Measurements from ENCODE around the gene ZDHHC16. TPM values are rescaled to one million over a fixed set of nuclear protein-coding genes. Genes with fewer than 3 reads are reported as not detected.

Gene ZDHHC16
- total and polyA plus RNA-seq, 10 of the 15 experiments (the other 5 are each of a cell fraction or from before 2014, with no cell fraction given) = 16.8 to 63.1 (median 29.8) TPM

DNA sequence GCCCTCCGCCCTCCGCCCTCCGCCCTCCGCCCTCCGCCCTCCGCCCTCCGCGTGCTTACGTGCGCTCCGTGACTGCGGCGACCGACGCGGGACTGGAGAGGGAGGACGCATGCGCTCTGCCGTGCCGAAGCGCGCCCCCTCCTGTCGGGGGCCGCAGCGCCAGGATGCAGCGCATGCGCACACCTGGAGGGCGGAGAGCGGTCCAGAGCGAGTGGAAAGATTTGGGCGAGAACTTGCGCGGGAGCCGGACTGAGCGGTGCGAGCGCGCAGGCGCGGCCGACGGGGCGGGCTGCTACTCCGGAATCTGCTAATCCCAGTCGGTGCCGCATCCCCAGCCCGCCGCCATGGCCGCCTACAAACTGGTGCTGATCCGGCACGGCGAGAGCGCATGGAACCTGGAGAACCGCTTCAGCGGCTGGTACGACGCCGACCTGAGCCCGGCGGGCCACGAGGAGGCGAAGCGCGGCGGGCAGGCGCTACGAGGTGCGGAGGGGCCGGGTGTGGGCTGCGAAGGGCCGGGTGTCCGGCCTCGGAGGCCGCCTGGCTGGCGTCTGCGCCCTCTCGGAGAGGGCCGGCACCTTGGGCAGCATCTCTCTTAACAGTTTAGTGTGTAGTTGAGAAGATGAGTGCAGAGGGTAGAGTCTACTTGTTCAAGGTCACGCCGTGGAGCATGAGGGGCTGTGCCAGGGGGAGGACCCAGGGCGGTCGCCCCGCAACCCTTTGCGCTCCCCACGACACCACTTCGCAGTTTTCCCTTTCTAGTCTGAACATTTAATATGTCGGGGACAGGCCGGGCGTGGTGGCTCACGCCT is 19.8 kb upstream of the ZDHHC16 start, which contains the start of gene PGAM1 (continued):
- TF ChIP-seq GATAD2B (conservative IDR thresholded peaks at IDR 0.05; ENCODE audit: low read depth) (peak; percentile 62; the same call in 1 of the 2 replicates), NR2F1 (conservative IDR thresholded peaks at IDR 0.05) (peak; percentile 30; the same call in 1 of the 2 replicates), YY1 (IDR thresholded peaks at IDR 0.05; ENCODE audit: low read depth, low read length) (peak; percentile 85), STAT1 (conservative IDR thresholded peaks at IDR 0.05) (0 out of 2 replicates have a peak, but pooled peaks have one; percentile 43), CBFB (IDR thresholded peaks at IDR 0.05; ENCODE audit: low read depth) (no peak), MEF2A (IDR thresholded peaks at IDR 0.05; ENCODE audit: insufficient read depth, low read depth, low read length) (no peak), RELA (IDR thresholded peaks at IDR 0.05; ENCODE audit: borderline replicate concordance, partially characterized antibody) (peak; percentile 52), ZNF207 (IDR thresholded peaks at IDR 0.05; ENCODE audit: borderline replicate concordance) (peak; percentile 87), WRNIP1 (IDR thresholded peaks at IDR 0.05; ENCODE audit: borderline replicate concordance, low read depth, low read length) (no peak)
- TF ChIP-seq, protein P1, sequence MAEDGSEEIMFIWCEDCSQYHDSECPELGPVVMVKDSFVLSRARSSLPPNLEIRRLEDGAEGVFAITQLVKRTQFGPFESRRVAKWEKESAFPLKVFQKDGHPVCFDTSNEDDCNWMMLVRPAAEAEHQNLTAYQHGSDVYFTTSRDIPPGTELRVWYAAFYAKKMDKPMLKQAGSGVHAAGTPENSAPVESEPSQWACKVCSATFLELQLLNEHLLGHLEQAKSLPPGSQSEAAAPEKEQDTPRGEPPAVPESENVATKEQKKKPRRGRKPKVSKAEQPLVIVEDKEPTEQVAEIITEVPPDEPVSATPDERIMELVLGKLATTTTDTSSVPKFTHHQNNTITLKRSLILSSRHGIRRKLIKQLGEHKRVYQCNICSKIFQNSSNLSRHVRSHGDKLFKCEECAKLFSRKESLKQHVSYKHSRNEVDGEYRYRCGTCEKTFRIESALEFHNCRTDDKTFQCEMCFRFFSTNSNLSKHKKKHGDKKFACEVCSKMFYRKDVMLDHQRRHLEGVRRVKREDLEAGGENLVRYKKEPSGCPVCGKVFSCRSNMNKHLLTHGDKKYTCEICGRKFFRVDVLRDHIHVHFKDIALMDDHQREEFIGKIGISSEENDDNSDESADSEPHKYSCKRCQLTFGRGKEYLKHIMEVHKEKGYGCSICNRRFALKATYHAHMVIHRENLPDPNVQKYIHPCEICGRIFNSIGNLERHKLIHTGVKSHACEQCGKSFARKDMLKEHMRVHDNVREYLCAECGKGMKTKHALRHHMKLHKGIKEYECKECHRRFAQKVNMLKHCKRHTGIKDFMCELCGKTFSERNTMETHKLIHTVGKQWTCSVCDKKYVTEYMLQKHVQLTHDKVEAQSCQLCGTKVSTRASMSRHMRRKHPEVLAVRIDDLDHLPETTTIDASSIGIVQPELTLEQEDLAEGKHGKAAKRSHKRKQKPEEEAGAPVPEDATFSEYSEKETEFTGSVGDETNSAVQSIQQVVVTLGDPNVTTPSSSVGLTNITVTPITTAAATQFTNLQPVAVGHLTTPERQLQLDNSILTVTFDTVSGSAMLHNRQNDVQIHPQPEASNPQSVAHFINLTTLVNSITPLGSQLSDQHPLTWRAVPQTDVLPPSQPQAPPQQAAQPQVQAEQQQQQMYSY (CRISPR knock-in tag; IDR thresholded peaks at IDR 0.05) = no peak
- TF ChIP-seq, protein P2, sequence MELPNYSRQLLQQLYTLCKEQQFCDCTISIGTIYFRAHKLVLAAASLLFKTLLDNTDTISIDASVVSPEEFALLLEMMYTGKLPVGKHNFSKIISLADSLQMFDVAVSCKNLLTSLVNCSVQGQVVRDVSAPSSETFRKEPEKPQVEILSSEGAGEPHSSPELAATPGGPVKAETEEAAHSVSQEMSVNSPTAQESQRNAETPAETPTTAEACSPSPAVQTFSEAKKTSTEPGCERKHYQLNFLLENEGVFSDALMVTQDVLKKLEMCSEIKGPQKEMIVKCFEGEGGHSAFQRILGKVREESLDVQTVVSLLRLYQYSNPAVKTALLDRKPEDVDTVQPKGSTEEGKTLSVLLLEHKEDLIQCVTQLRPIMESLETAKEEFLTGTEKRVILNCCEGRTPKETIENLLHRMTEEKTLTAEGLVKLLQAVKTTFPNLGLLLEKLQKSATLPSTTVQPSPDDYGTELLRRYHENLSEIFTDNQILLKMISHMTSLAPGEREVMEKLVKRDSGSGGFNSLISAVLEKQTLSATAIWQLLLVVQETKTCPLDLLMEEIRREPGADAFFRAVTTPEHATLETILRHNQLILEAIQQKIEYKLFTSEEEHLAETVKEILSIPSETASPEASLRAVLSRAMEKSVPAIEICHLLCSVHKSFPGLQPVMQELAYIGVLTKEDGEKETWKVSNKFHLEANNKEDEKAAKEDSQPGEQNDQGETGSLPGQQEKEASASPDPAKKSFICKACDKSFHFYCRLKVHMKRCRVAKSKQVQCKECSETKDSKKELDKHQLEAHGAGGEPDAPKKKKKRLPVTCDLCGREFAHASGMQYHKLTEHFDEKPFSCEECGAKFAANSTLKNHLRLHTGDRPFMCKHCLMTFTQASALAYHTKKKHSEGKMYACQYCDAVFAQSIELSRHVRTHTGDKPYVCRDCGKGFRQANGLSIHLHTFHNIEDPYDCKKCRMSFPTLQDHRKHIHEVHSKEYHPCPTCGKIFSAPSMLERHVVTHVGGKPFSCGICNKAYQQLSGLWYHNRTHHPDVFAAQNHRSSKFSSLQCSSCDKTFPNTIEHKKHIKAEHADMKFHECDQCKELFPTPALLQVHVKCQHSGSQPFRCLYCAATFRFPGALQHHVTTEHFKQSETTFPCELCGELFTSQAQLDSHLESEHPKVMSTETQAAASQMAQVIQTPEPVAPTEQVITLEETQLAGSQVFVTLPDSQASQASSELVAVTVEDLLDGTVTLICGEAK (IDR thresholded peaks at IDR 0.05; ENCODE audit: borderline replicate concordance) = no peak
- TF ChIP-seq, protein P3, sequence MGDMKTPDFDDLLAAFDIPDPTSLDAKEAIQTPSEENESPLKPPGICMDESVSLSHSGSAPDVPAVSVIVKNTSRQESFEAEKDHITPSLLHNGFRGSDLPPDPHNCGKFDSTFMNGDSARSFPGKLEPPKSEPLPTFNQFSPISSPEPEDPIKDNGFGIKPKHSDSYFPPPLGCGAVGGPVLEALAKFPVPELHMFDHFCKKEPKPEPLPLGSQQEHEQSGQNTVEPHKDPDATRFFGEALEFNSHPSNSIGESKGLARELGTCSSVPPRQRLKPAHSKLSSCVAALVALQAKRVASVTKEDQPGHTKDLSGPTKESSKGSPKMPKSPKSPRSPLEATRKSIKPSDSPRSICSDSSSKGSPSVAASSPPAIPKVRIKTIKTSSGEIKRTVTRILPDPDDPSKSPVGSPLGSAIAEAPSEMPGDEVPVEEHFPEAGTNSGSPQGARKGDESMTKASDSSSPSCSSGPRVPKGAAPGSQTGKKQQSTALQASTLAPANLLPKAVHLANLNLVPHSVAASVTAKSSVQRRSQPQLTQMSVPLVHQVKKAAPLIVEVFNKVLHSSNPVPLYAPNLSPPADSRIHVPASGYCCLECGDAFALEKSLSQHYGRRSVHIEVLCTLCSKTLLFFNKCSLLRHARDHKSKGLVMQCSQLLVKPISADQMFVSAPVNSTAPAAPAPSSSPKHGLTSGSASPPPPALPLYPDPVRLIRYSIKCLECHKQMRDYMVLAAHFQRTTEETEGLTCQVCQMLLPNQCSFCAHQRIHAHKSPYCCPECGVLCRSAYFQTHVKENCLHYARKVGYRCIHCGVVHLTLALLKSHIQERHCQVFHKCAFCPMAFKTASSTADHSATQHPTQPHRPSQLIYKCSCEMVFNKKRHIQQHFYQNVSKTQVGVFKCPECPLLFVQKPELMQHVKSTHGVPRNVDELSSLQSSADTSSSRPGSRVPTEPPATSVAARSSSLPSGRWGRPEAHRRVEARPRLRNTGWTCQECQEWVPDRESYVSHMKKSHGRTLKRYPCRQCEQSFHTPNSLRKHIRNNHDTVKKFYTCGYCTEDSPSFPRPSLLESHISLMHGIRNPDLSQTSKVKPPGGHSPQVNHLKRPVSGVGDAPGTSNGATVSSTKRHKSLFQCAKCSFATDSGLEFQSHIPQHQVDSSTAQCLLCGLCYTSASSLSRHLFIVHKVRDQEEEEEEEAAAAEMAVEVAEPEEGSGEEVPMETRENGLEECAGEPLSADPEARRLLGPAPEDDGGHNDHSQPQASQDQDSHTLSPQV (IDR thresholded peaks at IDR 0.05) = no peak
- TF ChIP-seq, protein P4, sequence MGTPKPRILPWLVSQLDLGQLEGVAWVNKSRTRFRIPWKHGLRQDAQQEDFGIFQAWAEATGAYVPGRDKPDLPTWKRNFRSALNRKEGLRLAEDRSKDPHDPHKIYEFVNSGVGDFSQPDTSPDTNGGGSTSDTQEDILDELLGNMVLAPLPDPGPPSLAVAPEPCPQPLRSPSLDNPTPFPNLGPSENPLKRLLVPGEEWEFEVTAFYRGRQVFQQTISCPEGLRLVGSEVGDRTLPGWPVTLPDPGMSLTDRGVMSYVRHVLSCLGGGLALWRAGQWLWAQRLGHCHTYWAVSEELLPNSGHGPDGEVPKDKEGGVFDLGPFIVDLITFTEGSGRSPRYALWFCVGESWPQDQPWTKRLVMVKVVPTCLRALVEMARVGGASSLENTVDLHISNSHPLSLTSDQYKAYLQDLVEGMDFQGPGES (IDR thresholded peaks at IDR 0.05) = no peak

Measured in GM12878 (cell line).